Mesothelial cell of epicardium (in vitro differentiated cells): Measurements from ENCODE around the gene THADA. TPM values are rescaled to one million over a fixed set of nuclear protein-coding genes. Genes with fewer than 3 reads are reported as not detected.

Experiments
- DNase-seq, 2 experiments: peaks; one replicate each; pipeline ENCODE4 v3.0.0; 2021; ENCODE audit warnings: low spot score in 2 of 2; ENCODE audit not compliant: unreplicated experiment in 2 of 2
- H3K27ac Mint-ChIP-seq: 2 replicates; pipeline ENCODE4 v1.8.0; 2021; ENCODE audit warnings: mixed read lengths
- H3K27me3 Mint-ChIP-seq: 2 replicates; pipeline ENCODE4 v1.8.0; 2021; ENCODE audit warnings: low read depth, mixed read lengths
- H3K36me3 Mint-ChIP-seq: 2 replicates; pipeline ENCODE4 v1.8.0; 2021; ENCODE audit warnings: mixed read lengths
- H3K4me1 Mint-ChIP-seq: 2 replicates; pipeline ENCODE4 v1.8.0; 2021; ENCODE audit warnings: mixed read lengths
- H3K4me3 Mint-ChIP-seq: 2 replicates; pipeline ENCODE4 v1.8.0; 2021; ENCODE audit warnings: mild to moderate bottlenecking, moderate library complexity, mixed read lengths
- H3K9me3 Mint-ChIP-seq: 2 replicates; pipeline ENCODE4 v1.8.0; 2021; ENCODE audit warnings: mixed read lengths
- CTCF ChIP-seq: fragments of 200-600 bp; sonication (generic); IDR thresholded peaks from one replicate; pipeline ENCODE4 v1.5.0; 2021; ENCODE audit warnings: antibody characterized with exemption; ENCODE audit not compliant: unreplicated experiment
- total RNA-seq: library from RNA; stranded (reverse); gene quantifications from 3 replicates; pipeline ENCODE4 v1.2.1, GENCODE V29; 2021

Gene THADA
- total RNA-seq, 1 donor from 2014 or later: 33.6 TPM

GRCh38 chr2:43216629-43217028, 379.2 kb downstream of the THADA start:
- Mint-ChIP-seq H3K4me1 (peaks cover 42% of the 10 kb centered on the region), H3K27me3 (no peaks in the 10 kb centered on the region)

GRCh38 chr2:43215673-43216255, 380.1 kb downstream of the THADA start:
- Mint-ChIP-seq H3K9me3 (no peaks in the 10 kb centered on the region), H3K36me3 (no peaks in the 10 kb centered on the region), H3K27ac (no peak overlapping the region), H3K4me1 (peaks cover 36% of the 10 kb centered on the region), H3K4me3 (no peak overlapping the region), H3K27me3 (no peaks in the 10 kb centered on the region)
- DNase-seq: no peak
- TF ChIP-seq CTCF: no peak

More at GRCh38 chr2:43216629-43217028, 379.2 kb downstream of the THADA start:
- no peak for TF ChIP-seq CTCF
- Mint-ChIP-seq H3K27ac (peak overlapping the region; percentile 9), H3K4me3 (no peak overlapping the region), H3K9me3 (no peaks in the 10 kb centered on the region), H3K36me3 (no peaks in the 10 kb centered on the region)
- no peak for DNase-seq

GRCh38 chr2:43214253-43214652, 381.6 kb downstream of the THADA start:
- Mint-ChIP-seq H3K36me3 (no peaks in the 10 kb centered on the region), H3K27me3 (no peaks in the 10 kb centered on the region), H3K9me3 (no peaks in the 10 kb centered on the region), H3K4me1 (peaks cover 29% of the 10 kb centered on the region), H3K4me3 (no peak overlapping the region), H3K27ac (no peak overlapping the region)
- DNase-seq: no peak
- TF ChIP-seq CTCF: no peak

- no peak for TF ChIP-seq CTCF
- peaks cover 15% of the 10 kb centered on the region for H3K4me1 Mint-ChIP-seq
- no peaks in the 10 kb centered on the region for H3K36me3 Mint-ChIP-seq
- H3K4me3 Mint-ChIP-seq: no peak overlapping the region
- DNase-seq: no peak
- no peaks in the 10 kb centered on the region for H3K9me3 Mint-ChIP-seq
- no peak overlapping the region for H3K27ac Mint-ChIP-seq
- H3K27me3 Mint-ChIP-seq: no peaks in the 10 kb centered on the region
Measured at GRCh38 chr2:43212931-43213330, 382.9 kb downstream of the THADA start.

- peaks cover 10% of the 10 kb centered on the region for H3K4me1 Mint-ChIP-seq
- no peaks in the 10 kb centered on the region for H3K9me3 Mint-ChIP-seq
- H3K27ac Mint-ChIP-seq: no peak overlapping the region
- TF ChIP-seq CTCF: no peak
- H3K4me3 Mint-ChIP-seq: no peak overlapping the region
- no peak for DNase-seq
- no peaks in the 10 kb centered on the region for H3K27me3 Mint-ChIP-seq
- H3K36me3 Mint-ChIP-seq: no peaks in the 10 kb centered on the region
Measured at GRCh38 chr2:43212216-43212835, 383.5 kb downstream of the THADA start.
